Esophagus muscularis mucosa (tissue), 4 donors: Measurements from ENCODE around the gene CALHM3. TPM values are rescaled to one million over a fixed set of nuclear protein-coding genes. Genes with fewer than 3 reads are reported as not detected.

ENCODE experiments used
- DNase-seq: peaks from one replicate; pipeline ENCODE4 v3.0.0-alpha.2; 2017; ENCODE audit errors: extremely low spot score
- H3K27ac ChIP-seq, 4 donors: fragments of 200-600 bp; sonication (generic); replicated peaks in 1 of 4; 1 replicate in 3 of 4; 2 replicates in 1 of 4; pipeline ENCODE4 v1.5.1; 2016 to 2019; ENCODE audit warnings: mild to moderate bottlenecking in 1 of 4
- H3K27me3 ChIP-seq, 4 donors: fragments of 200-600 bp; sonication (generic); one replicate each; pipeline versions ENCODE4 v1.5.1 to v1.6.0; 2016 to 2019
- H3K36me3 ChIP-seq, 4 donors: fragments of 200-600 bp; sonication (generic); one replicate each; pipeline ENCODE4 v1.5.1; 2016 to 2019
- H3K4me1 ChIP-seq, 4 donors: fragments of 200-600 bp; sonication (generic); one replicate each; pipeline ENCODE4 v1.5.1; 2016 to 2019
- H3K4me3 ChIP-seq, 4 donors: fragments of 200-600 bp; sonication (generic); 1 replicate in 2 of 4; 2 replicates in 2 of 4; pipeline ENCODE4 v1.5.1; 2016 to 2019; ENCODE audit warnings: mild to moderate bottlenecking in 4 of 4, moderate library complexity in 1 of 4
- H3K9me3 ChIP-seq, 4 donors: fragments of 200-600 bp; sonication (generic); 1 replicate in 3 of 4; 2 replicates in 1 of 4; pipeline ENCODE4 v1.5.1; 2016 to 2019
- EP300 ChIP-seq: sonication (generic); formaldehyde crosslinking; IDR thresholded peaks from one replicate; pipeline ENCODE4 v1.6.1; 2017; ENCODE audit warnings: antibody characterized with exemption
- POLR2A ChIP-seq: fragments of 450-650 bp; IDR thresholded peaks from one replicate; pipeline ENCODE4 v1.6.1; 2017; ENCODE audit warnings: antibody characterized with exemption, moderate library complexity, mild to moderate bottlenecking, low read depth
- POLR2AphosphoS5 ChIP-seq, 2 donors: sonication (generic); formaldehyde crosslinking; IDR thresholded peaks; one replicate each; pipeline ENCODE4 v1.6.1; 2017; ENCODE audit warnings: antibody characterized with exemption in 2 of 2
- WGBS: methylation state at CpG from one replicate; pipeline ENCODE4 v1.1.5; 2018; 5-methylcytosine and 5-hydroxymethylcytosine counted together
- intact Hi-C: fragments of 100-400 bp; cut with DNase I; formaldehyde crosslinking; loops from one replicate; pipeline ENCODE4 v1.15.1; 2023
- total RNA-seq, 4 donors: library from RNA; depleted of rRNA; stranded (reverse); fragments of >200 nt; gene quantifications; one replicate each; pipeline versions ENCODE4 v1.1.0 to v1.2.1, GENCODE V29; 2016
- TF ChIP-seq, protein P1 (sequence below), 3 experiments: fragments of 200-600 bp in 2 of 3; fragments of 450-650 bp in 1 of 3; sonication (generic) in 2 of 3; IDR thresholded peaks; one replicate each; pipeline ENCODE4 v1.5.1; 2017 to 2019; ENCODE audit warnings: antibody characterized with exemption in 3 of 3, mild to moderate bottlenecking in 2 of 3, moderate library complexity in 1 of 3

The CALHM3 gene
- total RNA-seq, 4 donors from 2014 or later, result not detected

- H3K4me1 ChIP-seq, result peaks cover 56 to 85% (median 83%) of the 10 kb centered on the region in 4 donors
- TF ChIP-seq POLR2AphosphoS5 (IDR thresholded peaks at IDR 0.05) (no peak), POLR2A (no peak)
- intact Hi-C loops, result no loop called here
- peaks cover 16 to 60% (median 57%) of the 10 kb centered on the region in 4 donors for H3K36me3 ChIP-seq
- no peaks in the 10 kb centered on the region for H3K9me3 ChIP-seq
- H3K27ac ChIP-seq, result peak overlapping the region; percentile 86 to 91 (median 87)
- no peaks in the 10 kb centered on the region for H3K27me3 ChIP-seq
- no peak for DNase-seq
- H3K4me3 ChIP-seq, result peak overlapping the region; percentile 77 to 86 (median 80)
- 83% methylated on average over 15 of the region's 34 CpGs for WGBS
Observed at GRCh38 chr10:103449208-103450144, 29.6 kb downstream of the CALHM3 start.

DNA sequence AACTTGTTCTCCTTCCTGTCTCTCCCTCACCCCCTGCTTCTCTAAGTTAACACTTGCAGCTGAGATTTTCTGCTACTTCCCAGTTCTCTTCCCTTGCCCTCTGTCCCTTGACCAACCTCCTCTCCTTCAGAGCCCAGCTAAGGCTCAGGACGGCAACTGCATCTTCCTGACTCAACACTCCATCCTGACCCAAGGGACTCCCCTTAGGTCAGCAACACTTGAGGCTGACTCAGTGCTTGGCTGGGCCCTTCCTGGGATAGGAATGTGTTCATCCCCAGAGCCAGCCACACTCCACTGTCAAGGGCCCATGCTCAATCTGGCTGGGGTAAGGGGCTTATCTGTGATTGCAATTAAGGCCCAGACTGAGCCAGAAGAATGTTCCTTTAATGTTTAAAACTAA, 30.3 kb downstream of the CALHM3 start:
- Histone ChIP-seq H3K4me3 (peak overlapping the region; percentile 77 to 86 (median 80)), H3K4me1 (peaks cover 62 to 92% (median 90%) of the 10 kb centered on the region in 4 donors)
- DNase-seq, result no peak

GRCh38 chr10:103447187-103447586, 31.9 kb downstream of the CALHM3 start:
- H3K4me1 ChIP-seq, result peaks cover 67 to 87% (median 86%) of the 10 kb centered on the region in 4 donors
- no peaks in the 10 kb centered on the region for H3K27me3 ChIP-seq
- H3K9me3 ChIP-seq, result no peaks in the 10 kb centered on the region
- intact Hi-C loops, result no loop called here
- no peak overlapping the region for H3K4me3 ChIP-seq
- DNase-seq, result no peak
- peaks cover 16 to 83% (median 80%) of the 10 kb centered on the region in 4 donors for H3K36me3 ChIP-seq
- TF ChIP-seq, protein P1, sequence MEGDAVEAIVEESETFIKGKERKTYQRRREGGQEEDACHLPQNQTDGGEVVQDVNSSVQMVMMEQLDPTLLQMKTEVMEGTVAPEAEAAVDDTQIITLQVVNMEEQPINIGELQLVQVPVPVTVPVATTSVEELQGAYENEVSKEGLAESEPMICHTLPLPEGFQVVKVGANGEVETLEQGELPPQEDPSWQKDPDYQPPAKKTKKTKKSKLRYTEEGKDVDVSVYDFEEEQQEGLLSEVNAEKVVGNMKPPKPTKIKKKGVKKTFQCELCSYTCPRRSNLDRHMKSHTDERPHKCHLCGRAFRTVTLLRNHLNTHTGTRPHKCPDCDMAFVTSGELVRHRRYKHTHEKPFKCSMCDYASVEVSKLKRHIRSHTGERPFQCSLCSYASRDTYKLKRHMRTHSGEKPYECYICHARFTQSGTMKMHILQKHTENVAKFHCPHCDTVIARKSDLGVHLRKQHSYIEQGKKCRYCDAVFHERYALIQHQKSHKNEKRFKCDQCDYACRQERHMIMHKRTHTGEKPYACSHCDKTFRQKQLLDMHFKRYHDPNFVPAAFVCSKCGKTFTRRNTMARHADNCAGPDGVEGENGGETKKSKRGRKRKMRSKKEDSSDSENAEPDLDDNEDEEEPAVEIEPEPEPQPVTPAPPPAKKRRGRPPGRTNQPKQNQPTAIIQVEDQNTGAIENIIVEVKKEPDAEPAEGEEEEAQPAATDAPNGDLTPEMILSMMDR (IDR thresholded peaks at IDR 0.05), result no peak
- WGBS, result 95% methylated on average over 7 of the region's 23 CpGs
- H3K27ac ChIP-seq, result peak overlapping the region; percentile 86 to 91 (median 87)

More for the DNA sequence above, 30.3 kb downstream of the CALHM3 start:
- Histone ChIP-seq H3K27me3 (no peaks in the 10 kb centered on the region), H3K9me3 (no peaks in the 10 kb centered on the region), H3K27ac (peak overlapping the region; percentile 86 to 91 (median 87)), H3K36me3 (peaks cover 16 to 67% (median 64%) of the 10 kb centered on the region in 4 donors)
- intact Hi-C loops, result no loop called here
- no peak for TF ChIP-seq EP300
- TF ChIP-seq, protein P1 (IDR thresholded peaks at IDR 0.05), result no peak
- peak; percentile 2 for TF ChIP-seq POLR2A
- peak; percentile 63 to 69 for TF ChIP-seq POLR2AphosphoS5 (IDR thresholded peaks at IDR 0.05)
- 26% methylated on average over 1 of the region's 1 CpG for WGBS

GRCh38 chr10:103445767-103446567, 33.1 kb downstream of the CALHM3 start:
- no peaks in the 10 kb centered on the region for H3K27me3 ChIP-seq
- DNase-seq, result peak; percentile 93
- WGBS, result 64% methylated on average over 12 of the region's 12 CpGs
- H3K36me3 ChIP-seq, result peaks cover 16 to 95% (median 92%) of the 10 kb centered on the region in 4 donors
- TF ChIP-seq POLR2A, result no peak
- TF ChIP-seq POLR2AphosphoS5 (IDR thresholded peaks at IDR 0.05), result peak; percentile 49 to 60
- H3K4me3 ChIP-seq, result no peak overlapping the region
- intact Hi-C loops, result no loop called here
- no peaks in the 10 kb centered on the region for H3K9me3 ChIP-seq
- H3K4me1 ChIP-seq, result peaks cover 74 to 81% (median 77%) of the 10 kb centered on the region in 4 donors
- H3K27ac ChIP-seq, result peak overlapping the region; percentile 86 to 91 (median 87)

GRCh38 chr10:103445366-103445765, 33.7 kb downstream of the CALHM3 start:
- H3K27ac ChIP-seq, result peak overlapping the region; percentile 86 to 91 (median 87)
- no peak overlapping the region for H3K4me3 ChIP-seq
- no peaks in the 10 kb centered on the region for H3K27me3 ChIP-seq
- H3K9me3 ChIP-seq, result no peaks in the 10 kb centered on the region
- H3K36me3 ChIP-seq, result peaks cover 16 to 99% (median 97%) of the 10 kb centered on the region in 4 donors
- WGBS, result 87% methylated on average over 9 of the region's 9 CpGs
- intact Hi-C loops, result no loop called here
- H3K4me1 ChIP-seq, result peaks cover 68 to 75% (median 72%) of the 10 kb centered on the region in 4 donors
- TF ChIP-seq POLR2A, result no peak
- TF ChIP-seq POLR2AphosphoS5 (IDR thresholded peaks at IDR 0.05), result no peak
- TF ChIP-seq EP300, result no peak
- TF ChIP-seq, protein P1 (IDR thresholded peaks at IDR 0.05), result no peak
- DNase-seq, result no peak
